Adrenal gland (tissue), 12 donors: ENCODE measurements around the gene PRPF40A. TPM values are rescaled to one million over a fixed set of nuclear protein-coding genes. Genes with fewer than 3 reads are reported as not detected.
A peak's percentile ranks its signal among the peaks of the same experiment; 100 is the strongest.
"Not testable (repeated sequence)": the region's sequence is repeated elsewhere in the genome, so short reads cannot be mapped to it uniquely, and the experiment has no call there.

Experiments used
- DNase-seq, 7 donors: peaks; one replicate each; pipeline ENCODE4 v3.0.0-alpha.2; 2019 to 2020
- H3K27ac ChIP-seq, 5 donors: fragments of 200-600 bp; sonication (generic) in 4 of 5; 1 replicate in 3 of 5; 2 replicates in 2 of 5; pipeline versions ENCODE4 v1.5.1 to v1.8.0; 2016 to 2020; ENCODE audit warnings: mild to moderate bottlenecking in 1 of 5
- H3K27me3 ChIP-seq: fragments of 200-600 bp; 2 replicates; pipeline ENCODE4 v1.8.0; 2021
- H3K36me3 ChIP-seq, 2 donors: fragments of 200-600 bp; replicated peaks in 1 of 2; 1 replicate in 1 of 2; 2 replicates in 1 of 2; pipeline versions ENCODE4 v1.5.1 to v1.8.0; 2018 to 2022
- H3K4me1 ChIP-seq, 2 donors: fragments of 200-600 bp; replicated peaks in 1 of 2; 1 replicate in 1 of 2; 2 replicates in 1 of 2; pipeline versions ENCODE4 v1.5.1 to v1.8.0; 2018 to 2021
- H3K4me3 ChIP-seq, 4 donors: fragments of 200-600 bp; sonication (generic) in 3 of 4; one replicate each; pipeline ENCODE4 v1.5.1; 2016 to 2018
- H3K9me3 ChIP-seq, 3 donors: fragments of 200-600 bp; sonication (generic) in 1 of 3; replicated peaks in 1 of 3; 1 replicate in 2 of 3; 2 replicates in 1 of 3; pipeline versions ENCODE4 v1.5.1 to v1.8.0; 2016 to 2021
- CTCF ChIP-seq, 6 experiments: fragments of 450-650 bp in 4 of 6; fragments of 200-600 bp in 2 of 6; sonication (generic) in 1 of 6; IDR thresholded peaks; 1 replicate in 5 of 6; 2 replicates in 1 of 6; pipeline versions ENCODE4 v1.5.1 to v1.8.0; 2016 to 2021; ENCODE audit warnings: antibody characterized with exemption in 6 of 6, mild to moderate bottlenecking in 2 of 6, moderate library complexity in 1 of 6
- POLR2A ChIP-seq, 2 donors: fragments of 450-650 bp; IDR thresholded peaks; one replicate each; pipeline ENCODE4 v1.6.1; 2017; ENCODE audit warnings: antibody characterized with exemption in 2 of 2, mild to moderate bottlenecking in 2 of 2, moderate library complexity in 1 of 2
- WGBS, 4 donors: extraction: QIAGEN DNeasy Blood & Tissue Kit in 2 of 4; methylation state at CpG; one replicate each; pipeline versions ENCODE4 v1.1.5 to v1.1.7; 2013 to 2017; 5-methylcytosine and 5-hydroxymethylcytosine counted together
- intact Hi-C, 2 donors: fragments of 100-400 bp; cut with DNase I; formaldehyde crosslinking; loops; one replicate each; pipeline versions ENCODE4 v1.14.1 to v1.15.0; 2022 to 2023
- polyA plus RNA-seq, 3 donors: library from polyadenylated mRNA; stranded (reverse); fragments of 200-250 nt in 2 of 3; fragments of 350-450 nt in 1 of 3; fragmentation: Illumina TruSeq in 1 of 3; extraction: RNeasy Lipid Tissue Mini Kit (QIAGEN cat#74804) in 1 of 3; gene quantifications; one replicate each; pipeline ENCODE4 v1.2.3, GENCODE V29; 2013 to 2014
- total RNA-seq, 9 donors: library from RNA; depleted of rRNA in 4 of 9; stranded (reverse); fragments of >200 nt in 4 of 9; fragments of 120-200 nt in 1 of 9; fragmentation: NEBNext Ultra II Directional in 1 of 9; extraction: Animal tissue kit (Norgen Biotek cat#: 25700) in 1 of 9; gene quantifications; one replicate each; pipeline versions ENCODE4 v1.1.0 to v1.2.4, GENCODE V29; 2013 to 2023
- donor health status: healthy with polysubstance abuse.
- donor health status: Bipolar disorder and iron deficiency.
- donor health status: DM: yes; HTN: yes; CAD: no.
- donor health status: DM: no; HTN: no; CAD: no.
- donor health status: DM: no; HTN: no; CAD: no.
- donor health status: DM: yes; HTN: yes; CAD: no.

The PRPF40A gene
- total and polyA plus RNA-seq, 12 donors = 15.6 to 133 (median 68.9) TPM

GRCh38 chr2:152743002-152743401, 25.7 kb upstream of the PRPF40A start:
- H3K9me3 ChIP-seq = no peaks in the 10 kb centered on the region
- DNase-seq = no peak
- H3K27ac ChIP-seq = no peak overlapping the region
- TF ChIP-seq CTCF (IDR thresholded peaks at IDR 0.05) = peak; percentile 22 to 54 (median 41)
- TF ChIP-seq POLR2A (IDR thresholded peaks at IDR 0.05) = no peak
- no peaks in the 10 kb centered on the region for H3K27me3 ChIP-seq
- H3K4me1 ChIP-seq = peaks cover 0 to 6% of the 10 kb centered on the region in 2 donors
- no peaks in the 10 kb centered on the region for H3K36me3 ChIP-seq
- WGBS, 4 donors = 44 to 52% (median 48%) methylated on average over 3 of the region's 3 CpGs
- H3K4me3 ChIP-seq = no peak overlapping the region
- intact Hi-C loops = loop anchor here in 1 of 2 donors (10.0 kb wide), 1 partner anchor 782 kb away; no protein-coding TSS in a partner anchor

GRCh38 chr2:152740743-152741328, 23.6 kb upstream of the PRPF40A start:
- Histone ChIP-seq H3K36me3 (peaks cover 0 to 3% of the 10 kb centered on the region in 2 donors), H3K27me3 (no peaks in the 10 kb centered on the region), H3K4me1 (peaks cover 0 to 6% of the 10 kb centered on the region in 2 donors), H3K27ac (no peak overlapping the region), H3K4me3 (no peak overlapping the region), H3K9me3 (no peaks in the 10 kb centered on the region)
- WGBS, 4 donors = 16 to 23% (median 20%) methylated on average over 2 of the region's 2 CpGs
- intact Hi-C loops = loop anchor here in 1 of 2 donors (10.0 kb wide), 1 partner anchor 784 kb away; no protein-coding TSS in a partner anchor
- DNase-seq = no peak
- TF ChIP-seq CTCF (IDR thresholded peaks at IDR 0.05) (peak; percentile 81 to 99 (median 94)), POLR2A (IDR thresholded peaks at IDR 0.05) (no peak)

- not testable (repeated sequence) for H3K27ac ChIP-seq, H3K4me1 ChIP-seq, H3K4me3 ChIP-seq, H3K36me3 ChIP-seq, DNase-seq, H3K9me3 ChIP-seq, H3K27me3 ChIP-seq
- 90 to 100% (median 94%) methylated on average over 1 of the region's 1 CpG for WGBS, 4 donors
- intact Hi-C loops = loop anchor here in 1 of 2 donors (10.0 kb wide), 1 partner anchor 785 kb away; no protein-coding TSS in a partner anchor
Measured at GRCh38 chr2:152739705-152740104, 22.4 kb upstream of the PRPF40A start.

GRCh38 chr2:152738438-152738837, 21.2 kb upstream of the PRPF40A start:
- no peak for DNase-seq
- Histone ChIP-seq H3K4me1 (no peaks in the 10 kb centered on the region), H3K36me3 (peaks cover 0 to 3% of the 10 kb centered on the region in 2 donors), H3K4me3 (no peak overlapping the region), H3K27ac (no peak overlapping the region), H3K27me3 (no peaks in the 10 kb centered on the region), H3K9me3 (no peaks in the 10 kb centered on the region)
- WGBS, 4 donors = 96 to 99% (median 97%) methylated on average over 2 of the region's 2 CpGs
- intact Hi-C loops = no loop called here
- no peak for TF ChIP-seq CTCF (IDR thresholded peaks at IDR 0.05)
- TF ChIP-seq POLR2A (IDR thresholded peaks at IDR 0.05) = no peak

GRCh38 chr2:152737509-152737908, 20.2 kb upstream of the PRPF40A start:
- H3K27me3 ChIP-seq, intact Hi-C loops, H3K4me1 ChIP-seq, H3K4me3 ChIP-seq, H3K27ac ChIP-seq, H3K9me3 ChIP-seq, H3K36me3 ChIP-seq, DNase-seq: not testable (repeated sequence)
- 90 to 100% (median 93%) methylated on average over 1 of the region's 1 CpG for WGBS, 4 donors
